HG02938 (cell line): ENCODE measurements around the gene GLP1R.

Source experiments
- ATAC-seq: cut with Tn5 transposase; IDR thresholded peaks from one replicate; pipeline ENCODE4 v1.9.1; 2021; ENCODE audit warnings: mild to moderate bottlenecking, moderate library complexity; ENCODE audit not compliant: unreplicated experiment

GLP1R gene

GRCh38 chr6:39048481-39049399 is at the start of gene GLP1R:
GLP1R (plus strand) TSS chr6:39048781; CDS start chr6:39048841, 60 bp downstream.
- no peak for ATAC-seq

GRCh38 chr6:39003072-39003471 is 45.5 kb upstream of the GLP1R start:
- ATAC-seq: no peak

GRCh38 chr6:39003492-39003891 is 45.1 kb upstream of the GLP1R start:
- no peak for ATAC-seq

- no peak for ATAC-seq
Observed at GRCh38 chr6:39004801-39005200, 43.8 kb upstream of the GLP1R start.

GRCh38 chr6:39005774-39006173 is 42.8 kb upstream of the GLP1R start:
- ATAC-seq: no peak

GRCh38 chr6:39007575-39007974 is 41.0 kb upstream of the GLP1R start:
- ATAC-seq: no peak

GRCh38 chr6:39008737-39009136 is 39.8 kb upstream of the GLP1R start:
- no peak for ATAC-seq

- no peak for ATAC-seq
Observed at GRCh38 chr6:39009476-39009875, 39.1 kb upstream of the GLP1R start.

GRCh38 chr6:39016839-39017546 is 31.6 kb upstream of the GLP1R start:
- no peak for ATAC-seq

GRCh38 chr6:39017547-39017880 is 31.1 kb upstream of the GLP1R start:
- ATAC-seq: no peak

GRCh38 chr6:39018103-39018502 is 30.5 kb upstream of the GLP1R start:
- ATAC-seq: no peak

- ATAC-seq: no peak
Observed at GRCh38 chr6:39020136-39020535, 28.4 kb upstream of the GLP1R start.

GRCh38 chr6:39021041-39021440 is 27.5 kb upstream of the GLP1R start:
- ATAC-seq: no peak

GRCh38 chr6:39021779-39022178 is 26.8 kb upstream of the GLP1R start:
- ATAC-seq: no peak

GRCh38 chr6:39026175-39026574 is 22.4 kb upstream of the GLP1R start:
- ATAC-seq: no peak

GRCh38 chr6:39029156-39030011 is 19.2 kb upstream of the GLP1R start:
- ATAC-seq: no peak

- ATAC-seq: no peak
Observed at GRCh38 chr6:39035681-39036080, 12.9 kb upstream of the GLP1R start.

GRCh38 chr6:39037082-39037508 is 11.5 kb upstream of the GLP1R start:
- no peak for ATAC-seq

- ATAC-seq: no peak
Observed at GRCh38 chr6:39037707-39038106, 10.9 kb upstream of the GLP1R start.

GRCh38 chr6:39040080-39040673 is 8.4 kb upstream of the GLP1R start:
- no peak for ATAC-seq

GRCh38 chr6:39041072-39041471 is 7.5 kb upstream of the GLP1R start:
- ATAC-seq: no peak
